ENCODE data around the gene RAPGEF1. TPM values are rescaled to one million over a fixed set of nuclear protein-coding genes. Genes with fewer than 3 reads are reported as not detected.
A peak's percentile ranks its signal among the peaks of the same experiment; 100 is the strongest.
"Not testable (repeated sequence)": the region's sequence is repeated elsewhere in the genome, so short reads cannot be mapped to it uniquely, and the experiment has no call there.

Gene RAPGEF1
- total and polyA plus RNA-seq, 10 donors: 16.9 to 137 (median 104) TPM

- no peaks in the 10 kb centered on the region for H3K27me3 ChIP-seq (replicated peaks in 1 of 7)
- peaks cover 0 to 30% (median 0%) of the 10 kb centered on the region in 6 donors for H3K36me3 ChIP-seq
- TF ChIP-seq POLR2AphosphoS5 (IDR thresholded peaks at IDR 0.05): no peak
- no peak for TF ChIP-seq POLR2A (IDR thresholded peaks at IDR 0.05)
- TF ChIP-seq CTCF (IDR thresholded peaks at IDR 0.05 in 8 of 11, conservative IDR thresholded peaks at IDR 0.05 in 3 of 11): no peak
- H3K4me3 ChIP-seq: no peak overlapping the region
- H3K4me1 ChIP-seq: peaks cover 23 to 100% (median 75%) of the 10 kb centered on the region in 6 donors
- H3K27ac ChIP-seq: peak overlapping the region in 4 of 8 donors; percentile 52 to 63 (median 58)
- peak; percentile 39 for DNase-seq
- no peaks in the 10 kb centered on the region for H3K9me3 ChIP-seq
- WGBS, 5 donors: 90 to 97% (median 95%) methylated on average over 8 of the region's 8 CpGs
- intact Hi-C loops (cut with DNase I; ENCODE audit: low total_unique reads): no loop called here
Measured at GRCh38 chr9:131713016-131713415, 26.9 kb downstream of the RAPGEF1 start.

GRCh38 chr9:131712151-131712716, 27.6 kb downstream of the RAPGEF1 start:
- whole genome bisulfite sequencing, 5 donors: 90 to 97% (median 94%) methylated on average over 10 of the region's 10 CpGs
- Histone ChIP-seq H3K4me1 (peaks cover 31 to 100% (median 75%) of the 10 kb centered on the region in 6 donors), H3K27me3 (replicated peaks in 1 of 7) (no peaks in the 10 kb centered on the region), H3K27ac (peak overlapping the region in 2 of 8 donors; percentile 58 to 63), H3K36me3 (peaks cover 0 to 22% (median 0%) of the 10 kb centered on the region in 6 donors), H3K4me3 (no peak overlapping the region), H3K9me3 (no peaks in the 10 kb centered on the region)
- DNase-seq: no peak
- TF ChIP-seq POLR2AphosphoS5 (IDR thresholded peaks at IDR 0.05): no peak
- TF ChIP-seq CTCF (IDR thresholded peaks at IDR 0.05 in 8 of 11, conservative IDR thresholded peaks at IDR 0.05 in 3 of 11): no peak
- TF ChIP-seq POLR2A (IDR thresholded peaks at IDR 0.05): no peak
- intact Hi-C loops (cut with DNase I; ENCODE audit: low total_unique reads): no loop called here

- DNase-seq: no peak
- peak overlapping the region in 1 of 8 donors; percentile 4 for H3K4me3 ChIP-seq
- peaks cover 40 to 100% (median 88%) of the 10 kb centered on the region in 6 donors for H3K4me1 ChIP-seq
- peak overlapping the region in 6 of 8 donors; percentile 1 to 80 (median 74) for H3K27ac ChIP-seq
- H3K9me3 ChIP-seq: no peaks in the 10 kb centered on the region
- H3K27me3 ChIP-seq (replicated peaks in 1 of 7): no peaks in the 10 kb centered on the region
- no peak for TF ChIP-seq POLR2AphosphoS5 (IDR thresholded peaks at IDR 0.05)
- TF ChIP-seq POLR2A (IDR thresholded peaks at IDR 0.05): no peak
- TF ChIP-seq CTCF (IDR thresholded peaks at IDR 0.05 in 8 of 11, conservative IDR thresholded peaks at IDR 0.05 in 3 of 11): no peak
- WGBS, 5 donors: 42 to 59% (median 57%) methylated on average over 10 of the region's 10 CpGs
- intact Hi-C loops (cut with DNase I; ENCODE audit: low total_unique reads): no loop called here
- peaks cover 0 to 13% (median 0%) of the 10 kb centered on the region in 6 donors for H3K36me3 ChIP-seq
Measured at GRCh38 chr9:131709771-131710431, 30.0 kb downstream of the RAPGEF1 start.

GRCh38 chr9:131709010-131709770, 30.7 kb downstream of the RAPGEF1 start:
- H3K36me3 ChIP-seq; DNase-seq; H3K27me3 ChIP-seq (replicated peaks in 1 of 7); H3K9me3 ChIP-seq; intact Hi-C loops (cut with DNase I; ENCODE audit: low total_unique reads): not testable (repeated sequence)
- Histone ChIP-seq H3K4me3 (peak overlapping the region in 1 of 8 donors; percentile 4), H3K27ac (peak overlapping the region in 6 of 8 donors; percentile 7 to 80 (median 78)), H3K4me1 (peaks cover 44 to 100% (median 89%) of the 10 kb centered on the region in 6 donors)
- WGBS, 5 donors: 79 to 91% (median 85%) methylated on average over 14 of the region's 14 CpGs

Data from spleen (tissue), 11 donors.